K562 (cell line): ENCODE measurements around the gene NCCRP1. TPM values are rescaled to one million over a fixed set of nuclear protein-coding genes. Genes with fewer than 3 reads are reported as not detected.

Source experiments
- ATAC-seq: fragments of 200-7000 bp; cut with Tn5 transposase; 3 replicates; pipeline ENCODE4 v1.9.1; 2020; ENCODE audit warnings: moderate library complexity
- BruUV-seq: library from RNA; stranded (reverse); fragments of 400-500 nt; replicated peaks from 2 replicates; lab custom pipeline; 2021; lab: Mats Ljungman, UMichigan
- CTCF ChIA-PET: fragments of 300-600 bp; formaldehyde crosslinking; extraction: SDS; loops from one replicate; lab custom pipeline; 2021; ENCODE audit warnings: low intra/inter-chr PET ratio; lab: Yijun Ruan, JAX
- POLR2A ChIA-PET: fragments of 300-600, 350-650 bp; sonication (Branson Sonifier 250); formaldehyde crosslinking; extraction: SDS; loops from one replicate; lab custom pipeline; 2021; ENCODE audit warnings: antibody characterized with exemption, inconsistent platforms; lab: Yijun Ruan, JAX
- DNase-seq, 4 experiments: peaks; one replicate each; pipeline versions ENCODE4 v3.0.0 to v3.0.0-alpha.2; 2011 to 2018; ENCODE audit warnings: low spot score in 3 of 4, mixed read lengths in 3 of 4; ENCODE audit errors: extremely low read depth in 1 of 4
- FAIRE-seq: peaks from 2 replicates; lab custom pipeline; 2011; peaks lifted over from hg19 to GRCh38; lab: Jason Lieb, UNC
- H2AFZ ChIP-seq: 2 replicates; pipeline ENCODE4 v1.6.0; 2011; ENCODE audit warnings: low read depth, low read length, control low read depth, inconsistent platforms
- H3K27ac ChIP-seq: fragments of 200-600 bp; 3 replicates; pipeline ENCODE4 v1.8.0; 2011; ENCODE audit warnings: low read depth, mild to moderate bottlenecking, control low read depth, inconsistent platforms, low read length, moderate library complexity, mixed read lengths; ENCODE audit errors: extremely low read depth
- H3K27me3 ChIP-seq, 2 experiments: fragments of 300-600 bp in 1 of 2; 2 replicates in 1 of 2; 3 replicates in 1 of 2; pipeline versions ENCODE4 v1.6.0 to v1.8.0; 2011; ENCODE audit warnings: inconsistent platforms in 2 of 2, low read length in 2 of 2, mild to moderate bottlenecking in 1 of 2, mixed read lengths in 1 of 2, moderate library complexity in 1 of 2; ENCODE audit not compliant: control insufficient read depth in 2 of 2, insufficient read depth in 2 of 2
- H3K36me3 ChIP-seq: fragments of 300-600 bp; 3 replicates; pipeline ENCODE4 v1.8.0; 2011; ENCODE audit warnings: mild to moderate bottlenecking, low read length, inconsistent platforms; ENCODE audit not compliant: control insufficient read depth, insufficient read depth
- H3K4me1 ChIP-seq, 2 experiments: fragments of 200-600 bp in 1 of 2; replicated peaks in 1 of 2; 2 replicates in 1 of 2; 3 replicates in 1 of 2; pipeline versions ENCODE4 v1.5.1 to v1.8.0; 2011; ENCODE audit warnings: inconsistent platforms in 2 of 2, low read length in 2 of 2, mild to moderate bottlenecking in 1 of 2, mixed read lengths in 1 of 2, moderate library complexity in 1 of 2; ENCODE audit not compliant: control insufficient read depth in 2 of 2, insufficient read depth in 2 of 2
- H3K4me2 ChIP-seq: 2 replicates; pipeline ENCODE4 v1.6.1; 2011; ENCODE audit warnings: low read length, control low read depth, inconsistent platforms, mixed read lengths; ENCODE audit not compliant: insufficient read depth
- H3K4me3 ChIP-seq: fragments of 200-600 bp; sonication (generic), shearing (Covaris generic); 2 replicates; pipeline ENCODE4 v1.5.1; 2016; ENCODE audit warnings: control low read depth, inconsistent platforms
- H3K79me2 ChIP-seq: fragments of 200-600 bp; 3 replicates; pipeline ENCODE4 v1.8.0; 2011; ENCODE audit warnings: low read length, inconsistent platforms; ENCODE audit not compliant: control insufficient read depth, insufficient read depth
- H3K9ac ChIP-seq, 2 experiments: 2 replicates each; pipeline versions ENCODE4 v1.6.0 to v1.6.1; 2011; ENCODE audit warnings: low read depth in 2 of 2, low read length in 2 of 2, control low read depth in 1 of 2, inconsistent platforms in 1 of 2, mild to moderate bottlenecking in 1 of 2, mixed read lengths in 1 of 2; ENCODE audit not compliant: insufficient read depth in 1 of 2
- H3K9me1 ChIP-seq: one replicate; pipeline ENCODE4 v1.6.0; 2011; ENCODE audit warnings: inconsistent platforms, mild to moderate bottlenecking, low read length, moderate library complexity; ENCODE audit not compliant: control insufficient read depth, insufficient read depth
- H3K9me3 ChIP-seq: replicated peaks from 2 replicates; pipeline ENCODE4 v1.5.1; 2011; ENCODE audit warnings: low read depth, low read length, inconsistent platforms; ENCODE audit not compliant: control insufficient read depth, insufficient read depth
- H4K20me1 ChIP-seq: replicated peaks from 2 replicates; pipeline ENCODE4 v1.6.1; 2011; ENCODE audit warnings: low read length, inconsistent platforms, mixed read lengths; ENCODE audit not compliant: control insufficient read depth, insufficient read depth
- ERF ChIP-seq: fragments of 450-650 bp; formaldehyde crosslinking; IDR thresholded peaks from 2 replicates; pipeline ENCODE4 v1.4.0; 2020; ENCODE audit warnings: mild to moderate bottlenecking, mixed read lengths
- GATA2 ChIP-seq: sonication (generic); formaldehyde crosslinking; IDR thresholded peaks from 2 replicates; pipeline ENCODE4 v1.4.0; 2020; ENCODE audit warnings: mild to moderate bottlenecking, missing genetic modification reagents
- HDAC1 ChIP-seq, 2 experiments: fragments of 450-650 bp; IDR thresholded peaks; 2 replicates each; pipeline ENCODE4 v1.6.1; 2016 to 2017; ENCODE audit warnings: inconsistent platforms in 1 of 2, mild to moderate bottlenecking in 1 of 2, moderate library complexity in 1 of 2
- MYNN ChIP-seq, 2 experiments: sonication (generic); formaldehyde crosslinking in 1 of 2; IDR thresholded peaks; 2 replicates each; pipeline versions ENCODE4 v1.5.0 to v1.6.1; 2016 to 2020; ENCODE audit warnings: antibody characterized with exemption in 1 of 2, missing genetic modification reagents in 1 of 2
- NFRKB ChIP-seq: fragments of 450-650 bp; IDR thresholded peaks from 2 replicates; pipeline ENCODE4 v1.6.1; 2016; ENCODE audit warnings: low read depth
- PHF20 ChIP-seq: fragments of 450-650 bp; IDR thresholded peaks from 2 replicates; pipeline ENCODE4 v1.6.1; 2018; ENCODE audit not compliant: partially characterized antibody
- PTTG1 ChIP-seq: fragments of 450-650 bp; IDR thresholded peaks from 2 replicates; pipeline ENCODE4 v1.6.1; 2016; ENCODE audit warnings: low read depth, mild to moderate bottlenecking, missing genetic modification characterization, missing compliant biosample characterization
- SMARCC2 ChIP-seq: fragments of 450-650 bp; IDR thresholded peaks from 2 replicates; pipeline ENCODE4 v1.6.1; 2017; ENCODE audit warnings: antibody characterized with exemption, moderate library complexity, mild to moderate bottlenecking, low read depth
- SNIP1 ChIP-seq: fragments of 450-650 bp; IDR thresholded peaks from 2 replicates; pipeline ENCODE4 v1.7.1; 2017; ENCODE audit warnings: low read depth, mild to moderate bottlenecking
- WHSC1 ChIP-seq: IDR thresholded peaks from one replicate; pipeline ENCODE4 v1.6.1; 2012; ENCODE audit warnings: low read length, control low read depth, inconsistent platforms
- ZC3H4 ChIP-seq: sonication (generic); formaldehyde crosslinking; IDR thresholded peaks from 2 replicates; pipeline ENCODE4 v1.9.0; 2021; ENCODE audit warnings: missing genetic modification reagents, borderline replicate concordance
- ZNF354B ChIP-seq: fragments of 250-450 bp; sonication (Bioruptor Pico); IDR thresholded peaks from 2 replicates; pipeline ENCODE4 v1.4.0; 2020
- WGBS: fragments of 100-300 bp; shearing (Covaris generic); methylation state at CpG from one replicate; pipeline ENCODE4 v1.1.6; 2016; ENCODE audit warnings: low coverage, mixed read lengths; ENCODE audit not compliant: insufficient coverage; ENCODE audit errors: missing lambda C conversion rate; 5-methylcytosine and 5-hydroxymethylcytosine counted together
- in situ Hi-C: fragments of 300-500 bp; cut with MboI; formaldehyde crosslinking; loops from 4 replicates; pipeline ENCODE4 v1.15.0; 2018; ENCODE audit warnings: inconsistent platforms, mixed read lengths
- intact Hi-C: fragments of 100-400 bp; cut with micrococcal nuclease; formaldehyde crosslinking; loops from 2 replicates; pipeline ENCODE4 v1.14.2; 2022
- polyA plus RNA-seq, 8 experiments: library from polyadenylated mRNA; depleted of rRNA in 4 of 8; stranded (reverse) in 5 of 8; unstranded in 3 of 8; fragments of >200 nt; fragmentation: Nextera tagmentation in 2 of 8; fragmentation: Illumina TruSeq in 1 of 8; extraction: Ambion mirVana in 2 of 8; extraction: Trizol in 1 of 8; gene quantifications; 2 replicates each; pipeline versions ENCODE4 v1.2.1 to v1.2.3, GENCODE V29; 2011 to 2014; ENCODE audit warnings: inconsistent platforms in 1 of 8, missing spikeins in 1 of 8
- total RNA-seq, 7 experiments: library from RNA; depleted of rRNA in 6 of 7; stranded (reverse); fragments of >200 nt in 6 of 7; fragmentation: Illumina TruSeq in 2 of 7; extraction: Trizol in 2 of 7; gene quantifications; 2 replicates each; pipeline versions ENCODE4 v1.2.1 to v1.2.3, GENCODE V29; 2011 to 2021; ENCODE audit warnings: low replicate concordance in 1 of 7
- TF ChIP-seq, protein P1 (sequence below): sonication (generic); formaldehyde crosslinking; IDR thresholded peaks from 2 replicates; pipeline ENCODE4 v1.8.0; 2023; ENCODE audit warnings: mild to moderate bottlenecking, missing genetic modification reagents

Gene NCCRP1
- total and polyA plus RNA-seq, 9 of the 15 experiments (the other 6 are each of a cell fraction or from before 2014, with no cell fraction given) = 0.05 TPM; not detected in 8

DNA sequence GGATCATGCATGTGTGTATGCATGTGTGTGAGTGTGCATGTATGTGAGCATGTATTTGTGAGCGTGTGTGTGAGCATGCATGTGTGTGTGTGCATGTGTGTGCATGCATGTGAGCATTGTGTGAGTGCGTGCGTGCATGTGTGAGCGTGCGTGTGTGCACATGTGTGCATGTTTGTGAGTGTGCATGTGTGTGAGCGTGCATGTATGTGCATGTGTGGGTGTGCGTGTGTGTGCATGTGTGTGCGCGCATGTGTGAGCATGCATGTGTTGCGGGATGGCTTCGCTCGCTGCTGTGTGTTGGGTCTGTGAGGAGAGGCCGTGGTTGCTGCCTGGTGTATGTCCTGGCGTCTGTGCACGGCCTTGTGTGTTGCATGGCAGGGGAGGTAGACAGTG, 38.8 kb upstream of the NCCRP1 start:
- Histone ChIP-seq H3K4me1 (peaks cover 39 to 69% of the 10 kb centered on the region in 2 experiments), H3K9ac (no peak overlapping the region; a peak in 1 of 4 replicates), H3K4me3 (no peak overlapping the region), H2AFZ (no peak overlapping the region), H3K9me1 (peaks cover 15% of the 10 kb centered on the region), H3K27me3 (no peaks in the 10 kb centered on the region), H3K9me3 (no peaks in the 10 kb centered on the region), H3K79me2 (peaks cover 62% of the 10 kb centered on the region), H3K36me3 (peaks cover 5% of the 10 kb centered on the region; the same call in 1 of the 3 replicates), H4K20me1 (peaks cover 24% of the 10 kb centered on the region), H3K27ac (no peak overlapping the region), H3K4me2 (no peak overlapping the region; the same call in 1 of the 2 replicates)
- intact Hi-C loops (no loop called here), in situ Hi-C loops (no loop called here)
- BruUV-seq = no TSS peak
- ChIA-PET CTCF (no interaction called here), POLR2A (interaction anchor here (0.6 kb wide), 1 partner anchor 281 kb away, joined by 3 read pairs; no protein-coding TSS in a partner anchor)
- no peak for DNase-seq
- WGBS = 88% methylated on average over 15 of the region's 15 CpGs
- FAIRE-seq = peak; percentile 52
- peak; percentile 30 for TF ChIP-seq WHSC1
- no peak for TF ChIP-seq SMARCC2
- TF ChIP-seq PHF20 = peak; percentile 80
- TF ChIP-seq, protein P1, sequence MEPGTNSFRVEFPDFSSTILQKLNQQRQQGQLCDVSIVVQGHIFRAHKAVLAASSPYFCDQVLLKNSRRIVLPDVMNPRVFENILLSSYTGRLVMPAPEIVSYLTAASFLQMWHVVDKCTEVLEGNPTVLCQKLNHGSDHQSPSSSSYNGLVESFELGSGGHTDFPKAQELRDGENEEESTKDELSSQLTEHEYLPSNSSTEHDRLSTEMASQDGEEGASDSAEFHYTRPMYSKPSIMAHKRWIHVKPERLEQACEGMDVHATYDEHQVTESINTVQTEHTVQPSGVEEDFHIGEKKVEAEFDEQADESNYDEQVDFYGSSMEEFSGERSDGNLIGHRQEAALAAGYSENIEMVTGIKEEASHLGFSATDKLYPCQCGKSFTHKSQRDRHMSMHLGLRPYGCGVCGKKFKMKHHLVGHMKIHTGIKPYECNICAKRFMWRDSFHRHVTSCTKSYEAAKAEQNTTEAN (CRISPR knock-in tag) = 0 out of 2 replicates have a peak, but pooled peaks have one; percentile 52
- no peak for TF ChIP-seq ZNF354B
- 0 out of 2 replicates have a peak, but pooled peaks have one; percentile 41 for TF ChIP-seq ZC3H4 (CRISPR knock-in tag)
- TF ChIP-seq HDAC1 (IDR thresholded peaks at IDR 0.05) = 0 out of 4 replicates have a peak, but pooled peaks of 1 of the 2 experiments have one; percentile 37
- TF ChIP-seq PTTG1 (tag) = no peak
- TF ChIP-seq SNIP1 = no peak
- TF ChIP-seq NFRKB = peak; percentile 44; the same call in 1 of the 2 replicates
- TF ChIP-seq MYNN (IDR thresholded peaks at IDR 0.05) = peak; percentile 29; the same call in 1 of the 2 replicates
- TF ChIP-seq MYNN (CRISPR knock-in tag; IDR thresholded peaks at IDR 0.05) = no peak
- TF ChIP-seq ERF (CRISPR knock-in tag) = no peak
- TF ChIP-seq GATA2 (CRISPR knock-in tag) = no peak
- no peak for ATAC-seq
